H4 (cell line): ENCODE data around the gene ZNF521. TPM values are rescaled to one million over a fixed set of nuclear protein-coding genes. Genes with fewer than 3 reads are reported as not detected.
"Not testable (repeated sequence)": the region's sequence is repeated elsewhere in the genome, so short reads cannot be mapped to it uniquely, and the experiment has no call there.

Experiments
- DNase-seq: peaks from one replicate; pipeline ENCODE4 v3.0.0-alpha.2; 2015; ENCODE audit warnings: low spot score
- total RNA-seq: library from RNA; depleted of rRNA; stranded (reverse); fragments of >200 nt; shearing (Covaris generic); gene quantifications from 2 replicates; pipeline ENCODE4 v1.2.3, GENCODE V29; 2014

The ZNF521 gene
- total RNA-seq, 1 experiment from 2014 or later = 8.2 TPM

- peak; percentile 73 for DNase-seq
Observed at GRCh38 chr18:25289001-25289631, 62.9 kb downstream of the ZNF521 start.

GRCh38 chr18:25288340-25288938 lies 63.5 kb downstream of the ZNF521 start:
- no peak for DNase-seq

GRCh38 chr18:25287106-25287505 lies 64.9 kb downstream of the ZNF521 start:
- DNase-seq = no peak

- DNase-seq = no peak
Observed at GRCh38 chr18:25284861-25285550, 67.0 kb downstream of the ZNF521 start.

GRCh38 chr18:25284281-25284680 lies 67.7 kb downstream of the ZNF521 start:
- DNase-seq = no peak

GRCh38 chr18:25283781-25284180 lies 68.2 kb downstream of the ZNF521 start:
- no peak for DNase-seq

- DNase-seq = no peak
Observed at GRCh38 chr18:25282896-25283703, 68.9 kb downstream of the ZNF521 start.

- DNase-seq = no peak
Observed at GRCh38 chr18:25282282-25282681, 69.7 kb downstream of the ZNF521 start.

GRCh38 chr18:25281556-25281955 lies 70.4 kb downstream of the ZNF521 start:
- DNase-seq = no peak

GRCh38 chr18:25279961-25280360 lies 72.0 kb downstream of the ZNF521 start:
- no peak for DNase-seq

- DNase-seq = no peak
Observed at GRCh38 chr18:25279556-25279955, 72.4 kb downstream of the ZNF521 start.

- DNase-seq = peak; percentile 16
Observed at GRCh38 chr18:25279133-25279532, 72.8 kb downstream of the ZNF521 start.

GRCh38 chr18:25278394-25278793 lies 73.6 kb downstream of the ZNF521 start:
- peak; percentile 22 for DNase-seq

- no peak for DNase-seq
Observed at GRCh38 chr18:25275412-25276001, 76.5 kb downstream of the ZNF521 start.

- DNase-seq = no peak
Observed at GRCh38 chr18:25274926-25275325, 77.0 kb downstream of the ZNF521 start.

- DNase-seq = not testable (repeated sequence)
Observed at GRCh38 chr18:25266931-25267527, 84.9 kb downstream of the ZNF521 start.

- DNase-seq = no peak
Observed at GRCh38 chr18:25262920-25263319, 89.0 kb downstream of the ZNF521 start.

GRCh38 chr18:25261768-25262167 lies 90.2 kb downstream of the ZNF521 start:
- peak; percentile 24 for DNase-seq

- DNase-seq = no peak
Observed at GRCh38 chr18:25256439-25256838, 95.5 kb downstream of the ZNF521 start.

- DNase-seq = no peak
Observed at GRCh38 chr18:25253779-25254178, 98.2 kb downstream of the ZNF521 start.

- no peak for DNase-seq
Observed at GRCh38 chr18:25253136-25253535, 98.8 kb downstream of the ZNF521 start.
